Heart left ventricle (tissue), 16 donors: Measurements from ENCODE around the gene MRPL38. TPM values are rescaled to one million over a fixed set of nuclear protein-coding genes. Genes with fewer than 3 reads are reported as not detected.
"Not testable (repeated sequence)": the region's sequence is repeated elsewhere in the genome, so short reads cannot be mapped to it uniquely, and the experiment has no call there.

ENCODE experiments used
- ATAC-seq, 4 donors: fragments of 200-7000 bp; cut with Tn5 transposase; one replicate each; pipeline ENCODE4 v1.9.1; 2020 to 2022; ENCODE audit warnings: moderate library complexity in 4 of 4, mild to moderate bottlenecking in 3 of 4, moderate number of reproducible peaks in 1 of 4
- DNase-seq, 5 donors: peaks; one replicate each; pipeline ENCODE4 v3.0.0-alpha.2; 2020
- H3K27ac ChIP-seq, 12 donors: fragments of 200-600 bp; sonication (generic) in 4 of 12; one replicate each; pipeline versions ENCODE4 v1.5.0 to v1.8.0; 2016 to 2022; ENCODE audit warnings: mild to moderate bottlenecking in 2 of 12
- H3K27me3 ChIP-seq, 9 donors: fragments of 200-600 bp; sonication (generic) in 2 of 9; one replicate each; pipeline versions ENCODE4 v1.5.1 to v1.8.0; 2016 to 2022; ENCODE audit warnings: mild to moderate bottlenecking in 3 of 9
- H3K36me3 ChIP-seq, 9 donors: fragments of 200-600 bp; sonication (generic) in 2 of 9; one replicate each; pipeline versions ENCODE4 v1.5.0 to v1.8.0; 2018 to 2022; ENCODE audit warnings: mild to moderate bottlenecking in 2 of 9
- H3K4me1 ChIP-seq, 12 donors: fragments of 200-600 bp; sonication (generic) in 4 of 12; one replicate each; pipeline versions ENCODE4 v1.5.0 to v1.8.0; 2016 to 2022; ENCODE audit warnings: mild to moderate bottlenecking in 3 of 12
- H3K4me3 ChIP-seq, 12 donors: fragments of 200-600 bp; sonication (generic) in 4 of 12; one replicate each; pipeline versions ENCODE4 v1.5.0 to v1.8.0; 2017 to 2022; ENCODE audit warnings: mild to moderate bottlenecking in 9 of 12, moderate library complexity in 4 of 12
- H3K9me3 ChIP-seq, 12 donors: fragments of 200-600 bp; sonication (generic) in 4 of 12; one replicate each; pipeline versions ENCODE4 v1.5.0 to v1.8.0; 2016 to 2022; ENCODE audit warnings: mild to moderate bottlenecking in 1 of 12
- POLR2A ChIP-seq, 2 donors: fragments of 450-650 bp; IDR thresholded peaks; one replicate each; pipeline ENCODE4 v1.6.1; 2017; ENCODE audit warnings: antibody characterized with exemption in 2 of 2, mild to moderate bottlenecking in 2 of 2, moderate library complexity in 2 of 2
- WGBS, 4 donors: extraction: QIAGEN DNeasy Blood & Tissue Kit in 2 of 4; methylation state at CpG; one replicate each; pipeline versions ENCODE4 v1.1.5 to v1.1.7; 2013 to 2018; 5-methylcytosine and 5-hydroxymethylcytosine counted together
- intact Hi-C, 10 donors: fragments of 100-400 bp; cut with DNase I; formaldehyde crosslinking; loops; one replicate each; pipeline versions ENCODE4 v1.11.1 to v1.14.2; 2022
- polyA plus RNA-seq, 2 donors: library from polyadenylated mRNA; stranded (reverse); fragments of 200-250 nt; gene quantifications; one replicate each; pipeline ENCODE4 v1.2.3, GENCODE V29; 2013
- total RNA-seq, 9 donors: library from RNA; depleted of rRNA in 2 of 9; stranded (reverse); fragments of >200 nt in 2 of 9; fragmentation: NEBNext Ultra II Directional in 3 of 9; extraction: Animal tissue kit (Norgen Biotek cat#: 25700) in 3 of 9; gene quantifications; one replicate each; pipeline versions ENCODE4 v1.1.0 to v1.2.4, GENCODE V29; 2016 to 2023
- TF ChIP-seq, protein P1 (sequence below), 12 donors: fragments of 200-600 bp; sonication (generic) in 4 of 12; IDR thresholded peaks; one replicate each; pipeline versions ENCODE4 v1.5.0 to v1.8.0; 2018 to 2022; ENCODE audit warnings: antibody characterized with exemption in 12 of 12, mild to moderate bottlenecking in 5 of 12
- donor health status: ischemic (EF 13 %, LVEDD 7.1; RV severe dilation, severe dysfunction).
- donor health status: healthy with polysubstance abuse.
- donor health status: DM: no; HTN: yes; CAD: no.
- donor health status: DM: no; HTN: no; CAD: no.
- donor health status: ischemic (EF 25% LVEDD 6.9; RV normal size, moderate dysfunction).
- donor health status: ischemic (EF 25% LVEDD 5.7; RV mildly dilated, moderate dysfunction).
- donor health status: healthy.
- donor health status: DM: yes; HTN: yes; CAD: no.
- donor health status: ischemic (EF 35%, LVEDD 5.7; RV mildly dilated, moderate dysfunction).
- donor health status: nonischemic (EF 11% LVEDD 7.7; RV severe dilation, severe dysfunction).
- donor health status: DM: yes; HTN: yes; CAD: no.
- donor health status: PGD.
- donor health status: ischemic (EF 29% LVEDD 5.4; RV normal size, mild dysfunction).
- donor health status: nonischemic (EF 23%, LVEDD 6.1; RV moderate dilation, normal function).

Gene MRPL38
- total and polyA plus RNA-seq, 11 donors, result 54.8 to 126 (median 106) TPM

DNA sequence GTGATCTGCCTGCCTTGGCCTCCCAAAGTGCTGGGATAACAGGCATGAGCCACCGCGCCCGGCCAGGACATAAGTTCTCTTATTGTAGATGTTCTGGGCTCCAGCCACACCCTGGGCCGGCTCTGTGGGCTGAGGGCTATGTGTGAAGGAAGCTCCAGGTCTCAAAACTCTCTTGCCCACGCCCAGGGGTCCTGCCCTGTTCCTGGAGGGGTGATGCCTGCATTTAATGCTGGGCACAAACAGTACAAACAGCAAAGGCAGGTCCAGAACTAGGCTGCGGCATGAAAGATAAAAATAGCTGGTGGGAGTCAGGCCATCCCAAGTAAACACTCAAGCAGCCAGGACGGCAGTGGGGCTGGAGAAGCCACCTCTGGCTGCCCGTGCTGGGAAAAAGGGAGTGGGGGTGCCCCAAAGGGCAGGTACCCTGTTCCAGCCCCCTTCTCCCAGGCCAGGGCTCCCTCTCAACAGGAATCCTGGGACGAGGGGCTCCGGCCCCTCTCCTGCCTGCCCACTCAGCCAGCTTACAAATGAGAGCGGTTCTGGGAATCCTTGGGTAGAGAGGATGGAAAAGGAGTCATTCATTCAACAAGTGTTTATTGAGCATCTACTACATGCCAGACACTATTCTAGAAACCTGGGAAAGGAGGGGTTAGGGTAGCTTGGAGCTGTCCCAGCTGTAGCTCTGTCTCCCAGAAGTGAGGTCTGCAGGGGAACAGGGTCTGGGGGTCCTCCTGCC, 30.9 kb downstream of the MRPL38 start:
- H3K36me3 ChIP-seq, result peaks cover 0 to 27% (median 22%) of the 10 kb centered on the region in 9 donors
- no peaks in the 10 kb centered on the region for H3K27me3 ChIP-seq
- intact Hi-C loops, result loop anchor here in 3 of 10 donors (2.0 to 10.0 kb wide), 2 partner anchors 89 to 99 kb away; partner anchors contain the start of gene UNK (in 1 of the 3)
- WGBS, 4 donors, result 47 to 56% (median 52%) methylated on average over 11 of the region's 11 CpGs
- DNase-seq (no peak), ATAC-seq (peak in 1 of 4 donors; percentile 1)
- no peak overlapping the region for H3K4me3 ChIP-seq
- peaks cover 17 to 87% (median 57%) of the 10 kb centered on the region in 12 donors for H3K4me1 ChIP-seq
- peak overlapping the region; percentile 66 to 99 (median 92) for H3K27ac ChIP-seq
- no peaks in the 10 kb centered on the region for H3K9me3 ChIP-seq
- TF ChIP-seq, protein P1, sequence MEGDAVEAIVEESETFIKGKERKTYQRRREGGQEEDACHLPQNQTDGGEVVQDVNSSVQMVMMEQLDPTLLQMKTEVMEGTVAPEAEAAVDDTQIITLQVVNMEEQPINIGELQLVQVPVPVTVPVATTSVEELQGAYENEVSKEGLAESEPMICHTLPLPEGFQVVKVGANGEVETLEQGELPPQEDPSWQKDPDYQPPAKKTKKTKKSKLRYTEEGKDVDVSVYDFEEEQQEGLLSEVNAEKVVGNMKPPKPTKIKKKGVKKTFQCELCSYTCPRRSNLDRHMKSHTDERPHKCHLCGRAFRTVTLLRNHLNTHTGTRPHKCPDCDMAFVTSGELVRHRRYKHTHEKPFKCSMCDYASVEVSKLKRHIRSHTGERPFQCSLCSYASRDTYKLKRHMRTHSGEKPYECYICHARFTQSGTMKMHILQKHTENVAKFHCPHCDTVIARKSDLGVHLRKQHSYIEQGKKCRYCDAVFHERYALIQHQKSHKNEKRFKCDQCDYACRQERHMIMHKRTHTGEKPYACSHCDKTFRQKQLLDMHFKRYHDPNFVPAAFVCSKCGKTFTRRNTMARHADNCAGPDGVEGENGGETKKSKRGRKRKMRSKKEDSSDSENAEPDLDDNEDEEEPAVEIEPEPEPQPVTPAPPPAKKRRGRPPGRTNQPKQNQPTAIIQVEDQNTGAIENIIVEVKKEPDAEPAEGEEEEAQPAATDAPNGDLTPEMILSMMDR (IDR thresholded peaks at IDR 0.05), result no peak
- no peak for TF ChIP-seq POLR2A (IDR thresholded peaks at IDR 0.05)

DNA sequence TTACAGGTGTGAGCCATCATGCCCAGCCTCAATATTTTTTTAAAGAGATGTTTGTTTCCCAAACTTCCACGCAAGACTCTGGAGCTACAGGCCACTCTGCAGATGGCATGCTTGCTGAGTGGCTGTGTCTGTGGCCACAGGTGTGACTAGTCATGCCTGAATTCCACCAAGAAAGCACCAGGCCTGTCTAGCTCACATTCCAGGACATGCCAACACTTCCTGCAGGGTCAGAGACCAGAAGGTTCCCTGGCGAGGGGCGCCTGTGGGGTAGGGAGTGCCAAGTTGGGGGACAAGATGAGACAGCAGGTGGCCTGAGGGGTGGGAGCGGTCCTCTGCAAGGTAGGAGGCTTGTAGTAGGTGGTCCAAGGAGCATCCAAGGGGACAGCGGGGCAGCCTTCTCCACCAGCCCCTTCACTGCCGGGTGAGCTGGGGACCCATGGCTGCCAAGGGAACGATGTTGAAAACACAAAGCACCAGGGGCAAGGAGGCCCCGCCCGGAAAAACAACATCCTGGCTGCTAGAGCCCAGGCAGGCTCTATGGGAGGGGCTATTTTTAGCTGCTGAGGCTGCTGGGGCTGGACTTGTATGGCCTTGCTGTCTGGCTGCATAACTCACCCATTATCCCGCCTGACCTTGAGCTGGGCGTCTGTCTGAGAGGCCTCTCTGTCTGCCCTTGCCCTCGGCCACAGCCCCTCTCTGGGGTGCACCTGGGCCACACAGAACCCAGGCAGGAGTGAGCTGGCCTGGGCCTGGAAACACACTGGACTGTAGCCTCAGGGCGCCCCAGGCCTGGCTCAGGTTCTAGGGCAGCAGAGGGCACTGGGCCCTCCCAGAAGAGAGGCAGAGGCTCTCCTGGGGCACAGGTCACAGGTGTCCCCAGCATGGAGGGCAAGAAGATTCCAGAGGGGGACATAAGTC, 32.0 kb downstream of the MRPL38 start:
- H3K9me3 ChIP-seq, result no peaks in the 10 kb centered on the region
- intact Hi-C loops, result loop anchor here in 4 of 10 donors (1.0 to 10.0 kb wide), 3 partner anchors 17 to 98 kb away; partner anchors contain the start of genes UNK (in 1 of the 4) and WBP2 (in 1 of the 4)
- TF ChIP-seq, protein P1 (IDR thresholded peaks at IDR 0.05), result no peak
- TF ChIP-seq POLR2A (IDR thresholded peaks at IDR 0.05), result peak in 1 of 2 donors; percentile 56
- H3K27ac ChIP-seq, result peak overlapping the region; percentile 66 to 99 (median 92)
- DNase-seq (peak; percentile 86 to 95 (median 90)), ATAC-seq (peak; percentile 55 to 77 (median 66))
- no peaks in the 10 kb centered on the region for H3K27me3 ChIP-seq
- peaks cover 17 to 88% (median 59%) of the 10 kb centered on the region in 12 donors for H3K4me1 ChIP-seq
- 26 to 33% (median 31%) methylated on average over 12 to 13 of the region's 13 CpGs for WGBS, 4 donors
- no peak overlapping the region for H3K4me3 ChIP-seq
- H3K36me3 ChIP-seq, result peaks cover 0 to 27% (median 22%) of the 10 kb centered on the region in 9 donors

DNA sequence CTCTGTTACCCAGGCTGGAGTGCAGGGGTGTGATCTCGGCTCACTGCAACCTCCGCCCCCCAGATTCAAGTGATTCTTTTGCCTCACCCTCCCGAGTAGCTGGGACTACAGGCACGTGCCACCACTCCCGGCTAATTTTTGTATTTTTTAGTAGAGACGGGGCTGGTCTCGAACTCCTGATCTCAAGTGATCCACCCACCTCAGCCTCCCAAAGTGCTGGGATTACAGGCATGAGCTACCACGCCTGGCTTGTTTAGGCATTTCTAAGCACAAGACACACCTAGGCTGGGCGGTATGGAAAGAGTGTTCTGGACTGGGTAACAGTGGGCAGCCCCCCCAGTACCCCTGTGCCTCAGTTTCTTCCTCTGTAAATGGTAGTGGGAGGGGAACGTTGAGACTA, 34.5 kb downstream of the MRPL38 start:
- peaks cover 7 to 69% (median 43%) of the 10 kb centered on the region in 12 donors for H3K4me1 ChIP-seq
- DNase-seq, H3K27me3 ChIP-seq, ATAC-seq, H3K9me3 ChIP-seq: not testable (repeated sequence)
- peak overlapping the region in 5 of 12 donors; percentile 2 to 37 (median 28) for H3K4me3 ChIP-seq
- peak overlapping the region; percentile 37 to 93 (median 82) for H3K27ac ChIP-seq
- peaks cover 0 to 18% (median 16%) of the 10 kb centered on the region in 9 donors for H3K36me3 ChIP-seq
- intact Hi-C loops, result loop anchor here in 2 of 10 donors (10.0 kb wide), 1 partner anchor 95 kb away; a partner anchor contains a TSS
- 63 to 75% (median 73%) methylated on average over 10 of the region's 10 CpGs for WGBS, 4 donors

DNA sequence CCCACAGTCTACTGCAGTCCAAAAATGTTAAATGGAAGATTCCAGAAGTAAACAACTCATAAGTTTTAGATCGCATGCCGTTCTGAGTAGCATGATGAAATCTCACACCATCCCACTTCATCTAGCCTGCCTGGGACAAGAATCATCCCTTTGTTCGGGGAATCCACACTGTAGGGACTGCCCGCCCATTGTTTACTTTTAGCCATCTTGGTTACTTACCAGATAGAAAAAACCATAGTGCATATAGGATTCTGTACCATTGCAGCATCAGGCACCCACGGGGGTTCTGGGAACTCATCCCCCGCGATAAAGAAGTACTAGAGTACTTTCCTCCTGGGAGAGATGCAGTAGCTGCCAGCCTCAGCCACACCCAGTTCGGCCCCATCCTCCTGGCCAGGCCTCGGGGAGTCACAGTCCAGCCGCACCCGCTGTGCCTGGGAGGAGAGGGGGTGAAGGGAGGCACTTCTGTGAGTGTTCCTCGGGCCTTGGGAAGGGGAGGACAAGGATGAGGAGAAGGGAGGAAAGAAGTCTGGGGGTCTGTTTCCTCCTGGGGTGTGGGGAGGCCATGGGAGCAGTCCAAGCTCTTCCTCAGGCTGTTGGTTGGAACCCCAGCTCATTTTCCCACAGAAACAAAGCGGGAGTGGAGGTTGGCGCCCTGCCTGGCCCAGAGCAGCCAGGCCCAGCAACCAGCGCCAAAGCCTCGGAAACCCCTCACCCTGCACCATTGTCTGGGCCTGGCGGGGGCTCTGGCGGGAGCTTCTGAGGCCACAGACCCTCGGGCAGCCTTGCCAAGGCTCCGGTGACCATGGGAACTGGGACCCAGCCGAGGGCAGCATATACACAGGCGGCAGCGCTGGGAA, 35.2 kb downstream of the MRPL38 start:
- intact Hi-C loops, result loop anchor here in 2 of 10 donors (10.0 kb wide), 1 partner anchor 95 kb away; a partner anchor contains a TSS
- Histone ChIP-seq H3K9me3 (no peaks in the 10 kb centered on the region), H3K27me3 (no peaks in the 10 kb centered on the region), H3K27ac (peak overlapping the region; percentile 37 to 93 (median 82)), H3K4me1 (peaks cover 7 to 69% (median 45%) of the 10 kb centered on the region in 12 donors), H3K4me3 (peak overlapping the region in 8 of 12 donors; percentile 2 to 37 (median 24)), H3K36me3 (peaks cover 0 to 11% (median 9%) of the 10 kb centered on the region in 9 donors)
- WGBS, 4 donors, result 47 to 58% (median 56%) methylated on average over 20 to 23 of the region's 23 CpGs
- DNase-seq (peak in 4 of 5 donors; percentile 51 to 76 (median 72)), ATAC-seq (peak in 3 of 4 donors; percentile 8 to 44 (median 26))
- TF ChIP-seq, protein P1 (IDR thresholded peaks at IDR 0.05), result no peak
- no peak for TF ChIP-seq POLR2A (IDR thresholded peaks at IDR 0.05)

DNA sequence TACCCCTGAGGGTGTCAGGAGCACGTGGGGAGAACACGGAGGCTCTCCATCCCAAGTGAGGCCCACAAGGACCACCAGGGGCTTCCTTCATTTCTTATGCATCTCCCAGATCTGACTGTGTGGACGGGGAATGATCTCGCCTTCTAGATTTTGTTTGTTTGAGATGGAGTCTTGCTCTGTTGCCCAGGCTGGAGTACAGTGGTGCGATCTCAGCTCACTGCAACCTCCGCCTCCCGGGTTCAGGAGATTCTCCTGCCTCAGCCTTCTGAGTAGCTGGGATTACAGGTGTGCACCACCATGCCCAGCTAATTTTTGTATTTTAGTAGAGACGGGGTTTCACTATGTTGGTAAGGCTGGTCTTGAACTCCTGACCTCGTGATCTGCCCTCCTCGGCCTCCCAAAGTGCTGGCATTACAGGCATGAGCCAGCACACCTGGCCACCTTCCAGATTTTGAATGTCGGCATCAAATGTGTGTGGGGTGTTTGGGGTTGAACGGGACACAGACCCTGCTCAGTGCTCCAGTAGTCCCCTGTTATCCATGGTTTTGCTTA, 35.9 kb downstream of the MRPL38 start:
- DNase-seq, H3K27me3 ChIP-seq, H3K9me3 ChIP-seq, ATAC-seq, H3K36me3 ChIP-seq, intact Hi-C loops, H3K4me3 ChIP-seq: not testable (repeated sequence)
- 84 to 90% (median 89%) methylated on average over 12 of the region's 12 CpGs for WGBS, 4 donors
- H3K4me1 ChIP-seq, result peaks cover 7 to 69% (median 46%) of the 10 kb centered on the region in 12 donors
- H3K27ac ChIP-seq, result peak overlapping the region; percentile 37 to 93 (median 82)
